Measurements from ENCODE around the gene PGAM5. TPM values are rescaled to one million over a fixed set of nuclear protein-coding genes. Genes with fewer than 3 reads are reported as not detected.
A peak's percentile ranks its signal among the peaks of the same experiment; 100 is the strongest.

PGAM5 gene
- polyA plus RNA-seq, 3 donors: 7.0 to 10.3 (median 9.6) TPM

DNA sequence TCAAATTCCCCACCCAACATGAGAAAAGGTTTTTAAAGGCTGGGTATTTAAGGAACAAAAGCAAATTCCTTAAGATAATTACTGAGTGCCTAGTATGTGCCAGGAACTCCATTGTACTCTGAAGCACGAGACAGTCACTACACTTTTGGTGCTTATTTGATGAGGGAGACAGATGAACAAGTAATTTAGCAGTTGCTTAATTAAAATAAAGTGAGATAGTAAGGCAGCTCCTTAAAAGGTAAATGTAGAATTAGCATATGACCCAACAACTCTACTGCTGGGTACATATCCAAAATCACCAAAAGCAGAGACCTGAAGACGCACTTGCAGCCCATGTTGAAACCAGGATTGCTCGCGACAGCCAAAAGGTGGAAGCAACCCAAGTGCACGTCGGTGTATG, 44.8 kb upstream of the PGAM5 start:
- no peak overlapping the region for H3K4me2 ChIP-seq (replicated peaks; ENCODE audit: extremely low read depth, low read length, poor library complexity, severe bottlenecking)
- H3K4me1 ChIP-seq (ENCODE audit: control insufficient read depth in 1 of 2, insufficient read depth in 2 of 2, low read length in 2 of 2): peaks cover 8 to 12% of the 10 kb centered on the region in 2 donors
- H3K79me2 ChIP-seq (ENCODE audit: insufficient read depth, low read length): no peaks in the 10 kb centered on the region
- H3K4me3 Mint-ChIP-seq: no peak overlapping the region
- H3K36me3 Mint-ChIP-seq: peaks cover 78 to 94% of the 10 kb centered on the region in 2 donors
- H3K36me3 ChIP-seq (replicated peaks in 1 of 2; ENCODE audit: control insufficient read depth in 1 of 2, insufficient read depth in 2 of 2, low read length in 2 of 2): peaks cover 57 to 91% of the 10 kb centered on the region in 2 donors
- no peaks in the 10 kb centered on the region for H3K27me3 Mint-ChIP-seq (ENCODE audit: low read depth in 3 of 3)
- no peak overlapping the region for H3K27ac ChIP-seq (ENCODE audit: low read depth in 1 of 2, low read length in 2 of 2)
- WGBS (ENCODE audit: insufficient coverage): no CpG with 5 or more reads among the region's 6 CpGs
- intact Hi-C loops (cut with micrococcal nuclease): no loop called here
- H3K9ac ChIP-seq (ENCODE audit: insufficient read depth, low read length, poor library complexity, severe bottlenecking): no peak overlapping the region
- H2AFZ ChIP-seq (ENCODE audit: insufficient read depth, low read depth, low read length, poor library complexity, severe bottlenecking): no peak overlapping the region
- TF ChIP-seq, protein P1, sequence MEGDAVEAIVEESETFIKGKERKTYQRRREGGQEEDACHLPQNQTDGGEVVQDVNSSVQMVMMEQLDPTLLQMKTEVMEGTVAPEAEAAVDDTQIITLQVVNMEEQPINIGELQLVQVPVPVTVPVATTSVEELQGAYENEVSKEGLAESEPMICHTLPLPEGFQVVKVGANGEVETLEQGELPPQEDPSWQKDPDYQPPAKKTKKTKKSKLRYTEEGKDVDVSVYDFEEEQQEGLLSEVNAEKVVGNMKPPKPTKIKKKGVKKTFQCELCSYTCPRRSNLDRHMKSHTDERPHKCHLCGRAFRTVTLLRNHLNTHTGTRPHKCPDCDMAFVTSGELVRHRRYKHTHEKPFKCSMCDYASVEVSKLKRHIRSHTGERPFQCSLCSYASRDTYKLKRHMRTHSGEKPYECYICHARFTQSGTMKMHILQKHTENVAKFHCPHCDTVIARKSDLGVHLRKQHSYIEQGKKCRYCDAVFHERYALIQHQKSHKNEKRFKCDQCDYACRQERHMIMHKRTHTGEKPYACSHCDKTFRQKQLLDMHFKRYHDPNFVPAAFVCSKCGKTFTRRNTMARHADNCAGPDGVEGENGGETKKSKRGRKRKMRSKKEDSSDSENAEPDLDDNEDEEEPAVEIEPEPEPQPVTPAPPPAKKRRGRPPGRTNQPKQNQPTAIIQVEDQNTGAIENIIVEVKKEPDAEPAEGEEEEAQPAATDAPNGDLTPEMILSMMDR (IDR thresholded peaks at IDR 0.05): no peak
- H3K27me3 ChIP-seq (ENCODE audit: control insufficient read depth in 2 of 2, insufficient read depth in 2 of 2, low read length in 2 of 2): no peaks in the 10 kb centered on the region
- H3K4me3 ChIP-seq (replicated peaks in 1 of 3; ENCODE audit: low read depth in 2 of 3, low read length in 3 of 3): no peak overlapping the region
- no peak for DNase-seq
- H4K20me1 ChIP-seq (ENCODE audit: insufficient read depth, low read length): no peaks in the 10 kb centered on the region
- no peaks in the 10 kb centered on the region for H3K9me3 ChIP-seq (replicated peaks in 1 of 2; ENCODE audit: control insufficient read depth in 1 of 2, insufficient read depth in 1 of 2, low read length in 2 of 2)
- H3K9me3 Mint-ChIP-seq: peaks cover 0 to 1% (median 0%) of the 10 kb centered on the region in 7 donors
- H3K4me1 Mint-ChIP-seq: peaks cover 18% of the 10 kb centered on the region
- no peak overlapping the region for H3K27ac Mint-ChIP-seq

DNA sequence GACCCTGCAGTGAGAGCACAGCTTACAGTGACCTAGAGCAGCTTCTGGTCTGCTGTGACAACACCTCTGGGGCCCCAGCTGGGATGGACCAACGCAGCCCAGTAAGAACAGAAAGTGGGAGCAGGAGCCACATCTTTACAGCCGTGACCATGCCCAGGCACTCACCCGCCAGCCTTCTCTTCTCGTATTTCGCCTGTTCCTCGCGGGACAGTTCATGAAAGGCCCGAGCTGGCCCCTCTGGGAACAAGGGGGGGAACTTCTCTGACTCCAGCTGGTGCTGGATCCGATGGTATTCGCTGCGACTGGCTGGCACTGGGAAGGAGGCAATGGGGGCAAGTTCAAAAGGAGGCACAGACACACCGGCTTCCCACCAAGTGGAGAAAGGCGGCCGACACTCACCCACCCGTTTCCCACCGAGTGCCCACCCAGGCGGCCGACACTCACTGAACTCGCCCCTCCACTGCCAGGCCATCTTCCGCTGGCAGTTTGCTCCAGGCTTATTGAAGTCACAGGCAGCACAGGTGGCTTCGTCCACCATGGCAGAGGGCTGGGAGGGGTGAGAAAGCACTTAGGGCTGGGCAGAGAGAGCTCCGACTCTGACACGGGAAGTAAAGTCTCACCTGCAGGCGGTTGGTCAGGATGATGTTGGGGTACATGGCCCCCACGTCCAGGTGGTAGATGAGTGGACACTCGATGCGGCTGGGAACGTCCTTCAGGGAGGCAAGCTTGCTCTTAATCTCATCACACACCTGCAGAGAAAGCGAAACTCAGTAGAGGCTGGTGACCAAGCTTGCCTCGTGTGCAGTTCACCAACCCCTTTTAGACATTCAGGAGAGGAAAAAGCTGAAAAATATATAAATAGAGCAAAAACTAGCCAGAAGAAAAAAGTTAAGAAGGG, 42.2 kb upstream of the PGAM5 start:
- no peaks in the 10 kb centered on the region for H3K79me2 ChIP-seq (ENCODE audit: insufficient read depth, low read length)
- H2AFZ ChIP-seq (ENCODE audit: insufficient read depth, low read depth, low read length, poor library complexity, severe bottlenecking): no peak overlapping the region
- H4K20me1 ChIP-seq (ENCODE audit: insufficient read depth, low read length): no peaks in the 10 kb centered on the region
- no peak for DNase-seq
- no peak overlapping the region for H3K9ac ChIP-seq (ENCODE audit: insufficient read depth, low read length, poor library complexity, severe bottlenecking)
- Mint-ChIP-seq H3K27ac (peak overlapping the region in 2 of 7 donors; percentile 22 to 70), H3K36me3 (peaks cover 69 to 90% of the 10 kb centered on the region in 2 donors), H3K4me3 (no peak overlapping the region), H3K4me1 (peaks cover 12% of the 10 kb centered on the region), H3K27me3 (ENCODE audit: low read depth in 3 of 3) (no peaks in the 10 kb centered on the region), H3K9me3 (peaks cover 0 to 1% (median 0%) of the 10 kb centered on the region in 7 donors)
- TF ChIP-seq, protein P1 (IDR thresholded peaks at IDR 0.05): no peak
- no peak overlapping the region for H3K4me3 ChIP-seq (replicated peaks in 1 of 3; ENCODE audit: low read depth in 2 of 3, low read length in 3 of 3)
- peaks cover 8 to 10% of the 10 kb centered on the region in 2 donors for H3K4me1 ChIP-seq (ENCODE audit: control insufficient read depth in 1 of 2, insufficient read depth in 2 of 2, low read length in 2 of 2)
- H3K36me3 ChIP-seq (replicated peaks in 1 of 2; ENCODE audit: control insufficient read depth in 1 of 2, insufficient read depth in 2 of 2, low read length in 2 of 2): peaks cover 59 to 88% of the 10 kb centered on the region in 2 donors
- 96% methylated on average over 16 of the region's 30 CpGs for WGBS (ENCODE audit: insufficient coverage)
- no peaks in the 10 kb centered on the region for H3K9me3 ChIP-seq (replicated peaks in 1 of 2; ENCODE audit: control insufficient read depth in 1 of 2, insufficient read depth in 1 of 2, low read length in 2 of 2)
- intact Hi-C loops (cut with micrococcal nuclease): no loop called here
- no peaks in the 10 kb centered on the region for H3K27me3 ChIP-seq (ENCODE audit: control insufficient read depth in 2 of 2, insufficient read depth in 2 of 2, low read length in 2 of 2)
- no peak overlapping the region for H3K27ac ChIP-seq (ENCODE audit: low read depth in 1 of 2, low read length in 2 of 2)
- no peak overlapping the region for H3K4me2 ChIP-seq (replicated peaks; ENCODE audit: extremely low read depth, low read length, poor library complexity, severe bottlenecking)

Measured in CD14-positive monocyte (primary cell).